GM12865 (cell line): Measurements from ENCODE around the gene RAB36.

ENCODE experiments used
- DNase-seq: peaks from one replicate; pipeline ENCODE4 v3.0.0; 2010; ENCODE audit warnings: low read depth
- H3K4me3 ChIP-seq: 2 replicates; pipeline ENCODE4 v1.5.1; 2011; ENCODE audit warnings: mild to moderate bottlenecking, low read depth, low read length, control low read depth
- CTCF ChIP-seq: IDR thresholded peaks from 2 replicates; pipeline ENCODE4 v1.5.1; 2011; ENCODE audit warnings: low read length, control low read depth, low read depth, inconsistent platforms; ENCODE audit not compliant: insufficient read depth; ENCODE audit errors: missing control alignments

RAB36 gene

GRCh38 chr22:23213581-23214334 is 68.5 kb downstream of the RAB36 start:
- no peak for DNase-seq
- no peak for TF ChIP-seq CTCF
- H3K4me3 ChIP-seq: no peak overlapping the region
